GM18511 (cell line): ENCODE data around the gene REEP6.
"Not testable (repeated sequence)": the region's sequence is repeated elsewhere in the genome, so short reads cannot be mapped to it uniquely, and the experiment has no call there.

Source experiments
- ATAC-seq: cut with Tn5 transposase; IDR thresholded peaks from one replicate; pipeline ENCODE4 v1.9.1; 2021; ENCODE audit warnings: mild to moderate bottlenecking, moderate library complexity; ENCODE audit not compliant: unreplicated experiment

Gene REEP6

GRCh38 chr19:1488282-1488601, 2.7 kb upstream of the REEP6 start:
- ATAC-seq: no peak

DNA sequence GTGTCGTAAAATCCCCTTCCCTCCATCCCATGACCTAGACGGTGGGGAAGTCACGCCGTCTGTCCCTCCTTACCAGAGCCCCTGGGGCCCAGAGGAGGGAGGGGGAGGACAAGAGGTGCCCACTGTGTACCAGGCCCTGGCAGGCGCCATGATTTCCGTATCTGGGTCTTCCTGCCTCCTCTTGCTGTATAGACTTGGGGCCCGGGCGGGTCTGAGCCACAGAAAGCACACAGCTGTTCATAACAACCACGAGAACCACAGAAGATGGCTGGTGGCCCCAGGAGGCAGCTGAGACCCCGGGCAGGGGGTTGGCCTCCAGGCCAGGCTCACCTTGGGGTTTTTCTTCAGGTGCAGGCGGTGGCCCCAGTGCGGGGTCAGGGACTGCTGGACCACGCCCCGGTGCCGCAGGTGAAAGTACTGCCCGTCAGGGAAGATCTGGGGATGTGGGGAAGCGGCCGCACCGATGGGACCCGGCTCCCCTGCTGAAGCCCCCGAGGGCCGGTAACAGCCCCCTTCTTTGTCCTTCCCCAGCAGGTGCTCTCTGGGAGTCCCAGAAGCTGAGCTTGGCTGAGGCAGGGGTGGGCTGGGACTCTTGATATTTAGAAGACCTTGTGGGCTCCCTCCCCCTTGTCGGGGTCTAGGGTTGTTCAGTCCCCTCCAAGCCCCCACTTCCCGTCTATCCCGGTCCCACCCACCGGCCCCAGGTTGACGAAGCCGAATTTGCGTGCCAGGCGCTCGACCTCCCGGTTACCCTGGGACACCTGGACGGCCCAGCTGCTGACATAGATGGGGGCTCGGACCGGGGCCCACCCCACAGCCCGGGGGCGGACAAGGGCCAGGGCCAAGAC, 1.3 kb upstream of the REEP6 start:
- ATAC-seq: no peak

- ATAC-seq: peak; percentile 80
Observed at GRCh38 chr19:1490311-1491113, 469 bp upstream of the REEP6 start, which contains the start of gene PCSK4. PCSK4 (minus strand) TSS chr19:1490350; CDS start chr19:1490346, 4 bp downstream.

DNA sequence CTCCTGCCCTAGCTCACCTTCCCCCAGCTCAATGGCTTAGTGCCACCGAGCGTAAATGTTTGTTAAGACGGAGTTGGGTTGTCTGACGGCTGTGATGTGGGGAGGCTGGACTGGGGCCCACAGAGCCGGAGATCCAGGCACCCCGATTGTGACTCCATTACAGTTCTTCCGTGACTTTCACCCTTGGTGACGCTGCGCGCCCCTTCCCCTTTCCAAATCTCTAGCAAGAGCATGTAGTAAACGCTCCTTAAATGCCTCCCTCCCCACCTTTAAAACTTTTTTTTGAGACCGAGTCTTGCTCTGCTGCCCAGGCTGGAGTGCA, 829 bp downstream of the REEP6 start:
- no peak for ATAC-seq

GRCh38 chr19:1492474-1493006, 1.6 kb downstream of the REEP6 start:
- no peak for ATAC-seq

GRCh38 chr19:1494115-1494815, 3.3 kb downstream of the REEP6 start:
- ATAC-seq: no peak

- ATAC-seq: no peak
Observed at GRCh38 chr19:1495051-1495798, 4.2 kb downstream of the REEP6 start.

DNA sequence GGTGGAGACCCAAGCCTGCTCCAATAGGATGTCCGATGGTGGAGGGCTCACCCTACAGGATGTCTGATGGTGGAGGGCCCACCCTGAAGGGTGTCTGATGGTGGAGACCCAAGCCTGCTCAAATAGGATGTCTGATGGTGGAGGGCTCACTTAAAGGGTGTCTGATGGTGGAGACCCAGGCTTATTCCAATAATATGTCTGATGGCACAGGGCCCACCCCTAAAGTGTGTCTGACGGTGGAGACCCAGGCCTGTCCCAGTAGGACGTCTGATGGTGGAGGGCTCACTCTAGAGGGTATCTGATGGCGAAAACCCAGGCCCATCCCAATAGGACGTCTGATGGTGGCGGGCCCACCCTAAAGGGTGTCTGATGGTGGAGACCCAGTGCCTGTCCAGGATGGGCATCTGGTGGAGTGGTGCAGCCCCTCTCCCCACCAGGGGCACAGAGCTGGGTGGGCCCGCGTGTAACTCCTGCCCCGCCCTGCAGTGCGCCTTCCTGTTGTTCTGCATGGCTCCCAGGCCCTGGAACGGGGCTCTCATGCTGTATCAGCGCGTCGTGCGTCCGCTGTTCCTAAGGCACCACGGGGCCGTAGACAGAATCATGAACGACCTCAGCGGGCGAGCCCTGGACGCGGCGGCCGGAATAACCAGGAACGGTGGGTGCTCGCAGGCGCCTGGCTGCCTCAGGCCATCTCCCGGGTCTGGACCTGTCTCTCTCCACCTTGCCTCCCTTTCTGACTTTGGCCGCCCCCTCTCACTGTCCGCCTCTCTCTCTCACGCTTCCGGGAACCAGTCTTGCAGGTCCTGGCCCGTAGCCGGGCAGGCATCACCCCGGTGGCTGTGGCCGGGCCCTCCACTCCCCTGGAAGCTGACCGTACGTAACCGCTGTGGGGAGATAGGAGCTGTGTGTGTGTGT, 5.1 kb downstream of the REEP6 start:
- ATAC-seq: no peak

- no peak for ATAC-seq
Observed at GRCh38 chr19:1496714-1497577, 6.0 kb downstream of the REEP6 start.

DNA sequence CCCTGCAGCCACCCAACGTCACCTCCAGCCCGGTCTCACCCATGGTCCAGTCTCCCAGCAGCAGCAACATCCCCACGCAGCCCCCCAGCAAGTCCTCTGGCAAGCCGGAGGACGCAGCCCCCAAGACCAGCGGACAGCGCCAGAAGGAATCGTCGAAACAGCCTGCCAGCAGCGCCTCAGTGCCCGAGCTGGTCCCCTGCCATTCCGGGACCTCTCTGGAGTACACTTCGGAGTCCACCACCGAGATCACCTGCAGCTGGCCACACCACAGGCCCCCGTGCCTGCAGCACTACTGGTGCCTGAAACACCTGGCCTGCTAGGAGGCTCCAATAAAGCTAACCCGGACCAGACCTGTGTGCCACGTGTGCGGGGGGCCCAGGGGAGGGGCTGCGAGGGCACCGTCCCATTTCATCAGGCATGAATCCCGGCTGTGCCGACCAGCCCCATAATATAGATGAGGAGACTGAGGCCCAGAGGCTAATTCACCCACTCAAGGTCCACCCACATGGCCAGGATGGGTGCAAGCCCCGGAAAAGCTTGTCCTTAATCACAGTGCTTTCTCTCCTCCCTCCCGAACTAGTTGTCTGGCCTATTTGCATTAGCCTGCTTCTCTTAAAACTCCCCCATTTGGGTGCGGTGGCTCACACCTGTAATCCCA, 6.7 kb downstream of the REEP6 start:
- ATAC-seq: no peak

DNA sequence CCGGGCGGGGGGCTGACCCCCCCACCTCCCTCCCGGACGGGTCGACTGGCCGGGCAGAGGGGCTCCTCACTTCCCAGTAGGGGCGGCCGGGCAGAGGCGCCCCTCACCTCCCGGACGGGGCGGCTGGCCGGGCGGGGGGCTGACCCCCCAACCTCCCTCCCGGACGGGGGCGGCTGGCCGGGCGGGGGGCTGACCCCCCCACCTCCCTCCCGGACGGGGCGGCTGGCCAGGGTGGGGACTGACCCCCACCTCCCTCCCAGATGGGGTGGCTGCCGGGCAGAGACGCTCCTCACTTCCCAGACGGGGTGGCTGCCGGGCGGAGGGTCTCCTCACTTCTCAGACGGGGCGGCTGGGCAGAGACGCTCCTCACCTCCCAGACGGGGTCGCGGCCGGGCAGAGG, 8.2 kb downstream of the REEP6 start:
- not testable (repeated sequence) for ATAC-seq

DNA sequence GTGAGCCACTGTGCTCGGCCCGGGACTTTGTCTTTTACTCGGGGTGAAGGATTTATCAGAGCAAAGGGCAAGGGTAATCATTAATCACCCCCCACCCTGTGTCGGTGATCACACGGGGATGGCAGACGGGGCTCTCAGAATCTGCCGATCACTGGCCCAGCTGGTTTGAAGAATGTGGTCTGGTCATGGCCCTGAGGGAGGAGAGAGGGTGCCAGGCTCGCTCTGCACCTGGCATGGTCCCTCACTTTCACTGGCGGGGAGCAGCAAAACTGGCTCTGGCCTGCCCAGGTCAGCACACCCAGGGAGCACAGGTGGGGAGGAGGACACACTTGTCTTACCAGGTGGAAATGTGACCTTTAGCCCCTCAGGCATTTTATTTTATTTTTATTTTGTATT, 10.2 kb downstream of the REEP6 start:
- ATAC-seq: no peak

- ATAC-seq: no peak
Observed at GRCh38 chr19:1502433-1503088, 11.6 kb downstream of the REEP6 start.

DNA sequence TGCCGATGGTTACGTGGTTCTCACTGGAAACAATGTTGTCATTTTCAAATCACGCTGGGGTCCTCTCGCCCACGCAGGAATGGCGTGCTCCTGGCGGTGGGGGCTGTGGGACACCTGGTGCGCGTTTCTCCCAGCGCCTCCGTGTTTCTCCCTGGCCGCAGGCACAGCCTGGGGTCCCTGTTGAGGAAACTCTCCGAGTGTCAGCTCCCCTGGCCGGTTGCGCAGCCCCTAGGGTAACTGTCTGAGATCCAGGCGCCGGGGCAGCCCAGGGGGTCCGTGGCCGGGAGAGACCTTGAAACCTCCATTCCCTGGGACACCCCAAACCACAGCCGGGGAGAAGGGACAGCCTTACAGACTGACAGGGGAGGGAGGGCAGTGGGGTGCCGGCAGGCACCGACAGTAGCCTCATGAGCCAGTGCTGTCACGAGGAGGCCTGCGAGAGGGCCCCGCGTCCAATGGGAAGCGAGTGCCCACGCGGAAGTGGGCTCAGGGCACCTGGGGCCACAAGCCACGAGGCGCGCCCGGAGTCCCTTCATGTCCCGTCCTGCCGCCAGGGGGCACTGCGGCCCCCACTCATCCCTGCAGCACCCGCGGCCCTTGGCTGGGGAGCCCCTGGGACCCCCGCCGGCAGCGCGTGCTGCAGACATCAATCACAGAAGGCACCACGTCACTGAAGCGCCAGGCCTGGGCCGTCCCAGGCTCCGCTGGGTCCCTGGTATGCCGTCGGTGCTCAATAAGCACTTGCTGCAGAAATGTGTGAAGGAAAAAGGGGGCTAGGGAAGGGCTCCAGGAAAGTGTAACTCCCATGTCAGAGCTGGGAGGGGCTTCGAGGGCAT, 12.3 kb downstream of the REEP6 start:
- no peak for ATAC-seq

DNA sequence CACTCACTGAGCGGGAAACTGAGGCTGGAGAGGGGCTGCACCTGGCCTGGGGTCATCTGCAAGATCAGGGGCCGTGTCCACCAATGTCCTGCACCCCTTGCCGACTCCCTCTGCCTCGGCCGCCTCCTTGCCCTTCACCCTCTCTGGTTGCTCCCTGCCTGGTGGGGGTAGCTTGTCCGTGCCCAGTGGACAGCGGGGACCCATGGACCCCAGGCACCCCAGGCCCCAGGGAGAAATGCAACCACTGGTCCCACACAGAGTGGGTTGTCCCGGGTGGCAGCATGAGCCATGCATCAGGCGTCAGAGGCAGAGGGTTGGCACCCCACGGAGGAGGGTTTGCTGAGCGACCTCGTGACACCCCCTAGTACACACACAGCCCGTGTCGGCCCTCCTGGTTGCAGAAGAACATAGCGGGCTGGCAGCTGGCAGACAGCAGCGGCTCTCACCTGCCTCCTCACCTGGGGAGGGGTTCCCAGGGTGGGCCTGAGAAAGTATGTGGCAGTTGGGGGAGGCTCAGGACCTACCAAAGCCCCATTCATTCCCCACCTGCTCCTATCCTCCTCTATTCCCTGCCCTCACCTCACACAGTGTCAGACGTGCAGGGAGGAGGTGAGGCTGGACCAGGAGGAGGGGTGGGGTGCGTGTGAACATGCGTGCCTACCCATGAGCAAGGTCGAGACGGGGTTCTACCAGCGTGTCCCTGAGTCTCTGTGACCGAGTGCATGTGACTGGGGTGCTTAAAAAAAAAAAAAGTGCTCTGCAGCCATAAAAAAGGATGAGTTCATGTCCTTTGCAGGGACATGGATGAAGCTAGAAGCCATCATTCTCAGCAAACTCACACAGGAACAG, 13.2 kb downstream of the REEP6 start:
- ATAC-seq: no peak

GRCh38 chr19:1505012-1505411, 14.0 kb downstream of the REEP6 start:
- no peak for ATAC-seq
